HCT116 (cell line): ENCODE results near the gene PUM1. TPM values are rescaled to one million over a fixed set of nuclear protein-coding genes. Genes with fewer than 3 reads are reported as not detected.

ENCODE experiments used
- ATAC-seq: fragments of 200-7000 bp; cut with Tn5 transposase; 2 replicates; pipeline ENCODE4 v1.9.1; 2020; ENCODE audit warnings: mild to moderate bottlenecking, moderate library complexity
- BruUV-seq: library from RNA; stranded (reverse); fragments of 400-500 nt; replicated peaks from 2 replicates; lab custom pipeline; 2021; lab: Mats Ljungman, UMichigan
- CTCF ChIA-PET: fragments of 300-600 bp; sonication (Branson Sonifier 250); formaldehyde crosslinking; loops from one replicate; lab custom pipeline; 2021; ENCODE audit warnings: antibody characterized with exemption; lab: Charles Lee
- POLR2A ChIA-PET: fragments of 300-600, 350-600 bp; sonication (Branson Sonifier 250); formaldehyde crosslinking; loops from one replicate; lab custom pipeline; 2021; ENCODE audit warnings: antibody characterized with exemption; lab: Charles Lee
- RAD21 ChIA-PET, 2 experiments: fragments of 300-600 bp; sonication (Branson Sonifier 250); formaldehyde crosslinking; loops; one replicate each; lab custom pipeline; 2023; ENCODE audit warnings: low total read pairs in 2 of 2; ENCODE audit not compliant: uncharacterized antibody in 2 of 2, unreplicated experiment in 2 of 2, low non-redundant PET in 1 of 2; lab: Charles Lee
- DNase-seq: peaks from one replicate; pipeline ENCODE4 v3.0.0-alpha.2; 2010; ENCODE audit warnings: low read depth, low spot score
- H2AFZ ChIP-seq: fragments of 200-600 bp; shearing (Covaris generic), sonication (generic); 2 replicates; pipeline ENCODE4 v1.6.1; 2017; ENCODE audit warnings: low read depth, mixed run types, mixed read lengths, antibody characterized with exemption, low read length; ENCODE audit not compliant: poor library complexity, severe bottlenecking
- H3K27ac ChIP-seq: 2 replicates; pipeline ENCODE4 v1.5.1; 2012; ENCODE audit warnings: low read depth, low read length
- H3K27me3 ChIP-seq: fragments of 200-600 bp; sonication (generic); 2 replicates; pipeline ENCODE4 v1.6.1; 2016; ENCODE audit warnings: mixed run types, low read length, mixed read lengths; ENCODE audit not compliant: insufficient read depth
- H3K36me3 ChIP-seq, 2 experiments: fragments of 200-500 bp in 1 of 2; fragments of 200-600 bp in 1 of 2; sonication (Bioruptor generic) in 1 of 2; sonication (generic) in 1 of 2; 2 replicates each; pipeline versions ENCODE4 v1.5.1 to v1.6.1; 2014 to 2016; ENCODE audit warnings: low read length in 2 of 2, inconsistent platforms in 1 of 2, mixed read lengths in 1 of 2, mixed run types in 1 of 2; ENCODE audit not compliant: insufficient read depth in 2 of 2, control insufficient read depth in 1 of 2
- H3K4me1 ChIP-seq, 2 experiments: fragments of 200-600 bp in 1 of 2; sonication (generic) in 1 of 2; 2 replicates each; pipeline versions ENCODE4 v1.5.1 to v1.6.1; 2012 to 2017; ENCODE audit warnings: low read length in 2 of 2, inconsistent platforms in 1 of 2, mild to moderate bottlenecking in 1 of 2, mixed read lengths in 1 of 2, mixed run types in 1 of 2, moderate library complexity in 1 of 2; ENCODE audit not compliant: insufficient read depth in 2 of 2, control insufficient read depth in 1 of 2
- H3K4me2 ChIP-seq: fragments of 200-600 bp; sonication (generic); 2 replicates; pipeline ENCODE4 v1.6.1; 2017; ENCODE audit warnings: mixed run types, low read length, mixed read lengths
- H3K4me3 ChIP-seq, 2 experiments: fragments of 200-600 bp in 1 of 2; sonication (generic) in 1 of 2; replicated peaks in 1 of 2; 2 replicates each; pipeline ENCODE4 v1.5.1; 2011 to 2016; ENCODE audit warnings: low read length in 2 of 2, control low read depth in 1 of 2, low read depth in 1 of 2, mild to moderate bottlenecking in 1 of 2, mixed read lengths in 1 of 2, mixed run types in 1 of 2
- H3K79me2 ChIP-seq: fragments of 200-600 bp; sonication (generic); 2 replicates; pipeline ENCODE4 v1.6.1; 2017; ENCODE audit warnings: mild to moderate bottlenecking, mixed run types, low read length, moderate library complexity, mixed read lengths; ENCODE audit not compliant: insufficient read depth
- H3K9ac ChIP-seq: fragments of 200-600 bp; sonication (generic); 2 replicates; pipeline ENCODE4 v1.6.1; 2016; ENCODE audit warnings: low read length, mixed read lengths
- H3K9me2 ChIP-seq: fragments of 200-600 bp; sonication (generic), shearing (Covaris generic); 2 replicates; pipeline ENCODE4 v1.6.1; 2017; ENCODE audit warnings: mixed run types, mild to moderate bottlenecking, moderate library complexity; ENCODE audit not compliant: insufficient read depth
- H3K9me3 ChIP-seq, 2 experiments: fragments of 200-500 bp in 1 of 2; fragments of 200-600 bp in 1 of 2; sonication (Bioruptor generic) in 1 of 2; sonication (generic) in 1 of 2; 2 replicates each; pipeline ENCODE4 v1.6.1; 2014 to 2017; ENCODE audit warnings: low read length in 2 of 2, mixed read lengths in 2 of 2, inconsistent platforms in 1 of 2, low read depth in 1 of 2, mild to moderate bottlenecking in 1 of 2, mixed run types in 1 of 2, moderate library complexity in 1 of 2; ENCODE audit not compliant: control insufficient read depth in 1 of 2, insufficient read depth in 1 of 2
- H4K20me1 ChIP-seq: fragments of 200-600 bp; sonication (generic), shearing (Covaris generic); 2 replicates; pipeline ENCODE4 v1.6.1; 2017; ENCODE audit warnings: mixed run types, mild to moderate bottlenecking, moderate library complexity; ENCODE audit not compliant: insufficient read depth
- ATF3 ChIP-seq: IDR thresholded peaks from 2 replicates; pipeline ENCODE4 v1.6.1; 2012
- CTCF ChIP-seq, 3 experiments: fragments of 200-600 bp in 1 of 3; sonication (generic) in 1 of 3; IDR thresholded peaks in 2 of 3; conservative IDR thresholded peaks in 1 of 3; 2 replicates each; pipeline ENCODE4 v1.5.1; 2012 to 2017; ENCODE audit warnings: low read depth in 2 of 3, low read length in 2 of 3, antibody characterized with exemption in 1 of 3, borderline replicate concordance in 1 of 3, control low read depth in 1 of 3, mild to moderate bottlenecking in 1 of 3, mixed read lengths in 1 of 3, mixed run types in 1 of 3, moderate library complexity in 1 of 3; ENCODE audit not compliant: insufficient read depth in 1 of 3
- ELF1 ChIP-seq: IDR thresholded peaks from 2 replicates; pipeline ENCODE4 v1.6.1; 2012; ENCODE audit warnings: low read depth, borderline replicate concordance
- EZH2 ChIP-seq: fragments of 200-600 bp; sonication (generic); IDR thresholded peaks from 2 replicates; pipeline ENCODE4 v1.6.1; 2017; ENCODE audit warnings: antibody characterized with exemption, mixed run types
- SP1 ChIP-seq: IDR thresholded peaks from 2 replicates; pipeline ENCODE4 v1.6.1; 2012; ENCODE audit warnings: low read depth
- YY1 ChIP-seq: IDR thresholded peaks from 2 replicates; pipeline ENCODE4 v1.6.1; 2011; ENCODE audit warnings: low read length, low read depth, moderate library complexity, mild to moderate bottlenecking; ENCODE audit not compliant: insufficient replicate concordance; ENCODE audit errors: extremely low read depth
- ZBTB33 ChIP-seq: IDR thresholded peaks from 2 replicates; pipeline ENCODE4 v1.6.1; 2011; ENCODE audit warnings: mild to moderate bottlenecking, low read length, moderate library complexity; ENCODE audit not compliant: insufficient replicate concordance; ENCODE audit errors: extremely low read depth
- ZFX ChIP-seq: fragments of 450-650 bp; IDR thresholded peaks from 2 replicates; pipeline ENCODE4 v1.6.1; 2017
- intact Hi-C: fragments of 100-400 bp; cut with micrococcal nuclease; formaldehyde crosslinking; loops from 2 replicates; pipeline ENCODE4 v1.10.0; 2022
- total RNA-seq: library from RNA; stranded (reverse); gene quantifications from one replicate; pipeline ENCODE4 v1.2.1, GENCODE V29; 2021; ENCODE audit not compliant: unreplicated experiment
- TF ChIP-seq, protein P1 (sequence below): IDR thresholded peaks from 2 replicates; pipeline ENCODE4 v1.6.1; 2012
- TF ChIP-seq, protein P2 (sequence below): IDR thresholded peaks from 2 replicates; pipeline ENCODE4 v1.6.1; 2012; ENCODE audit warnings: low read depth

Gene PUM1
- total RNA-seq, 1 experiment from 2014 or later = 113 TPM

DNA sequence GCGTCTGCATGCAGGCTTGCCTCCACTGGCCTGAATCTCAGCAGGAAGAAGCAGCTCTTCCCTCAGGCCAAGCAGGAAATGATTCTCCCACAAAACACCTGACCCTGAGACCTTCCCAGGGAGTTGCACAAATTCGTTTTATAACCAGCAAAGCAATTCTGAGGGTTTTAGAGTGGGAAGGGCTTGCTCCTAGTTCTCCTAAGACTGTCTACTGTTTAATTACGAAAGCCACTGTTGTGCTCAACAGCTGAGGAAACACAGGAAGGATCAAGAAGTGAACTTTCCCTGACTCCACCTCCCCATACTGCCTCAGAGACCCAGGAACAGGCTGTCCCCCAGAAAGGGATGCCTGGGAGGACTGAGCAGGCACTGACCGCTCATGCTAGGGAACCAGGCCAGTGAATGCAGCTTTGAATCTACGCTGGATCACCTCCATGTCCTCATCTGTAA, 37.0 kb upstream of the PUM1 start:
- Histone ChIP-seq H2AFZ (no peak overlapping the region), H3K9me3 (no peaks in the 10 kb centered on the region), H3K9me2 (no peaks in the 10 kb centered on the region), H3K9ac (no peak overlapping the region), H3K36me3 (no peaks in the 10 kb centered on the region), H4K20me1 (no peaks in the 10 kb centered on the region), H3K4me3 (no peak overlapping the region), H3K27me3 (no peaks in the 10 kb centered on the region), H3K4me2 (no peak overlapping the region), H3K79me2 (no peaks in the 10 kb centered on the region), H3K27ac (no peak overlapping the region), H3K4me1 (no peaks in the 10 kb centered on the region; a peak in 1 of 4 replicates)
- ATAC-seq = no peak
- ChIA-PET RAD21 (no interaction called here), POLR2A (no interaction called here), CTCF (no interaction called here)
- TF ChIP-seq ZBTB33 (no peak), ELF1 (no peak), ATF3 (no peak), EZH2 (no peak)
- BruUV-seq = no TSS peak
- DNase-seq = no peak
- intact Hi-C loops = no loop called here

GRCh38 chr1:31101147-31101502, 35.6 kb upstream of the PUM1 start:
- intact Hi-C loops = no loop called here
- Histone ChIP-seq H3K27me3 (no peaks in the 10 kb centered on the region), H3K4me1 (no peaks in the 10 kb centered on the region; a peak in 1 of 4 replicates), H3K36me3 (no peaks in the 10 kb centered on the region), H3K79me2 (no peaks in the 10 kb centered on the region), H3K4me2 (no peak overlapping the region), H3K9me2 (no peaks in the 10 kb centered on the region), H3K27ac (no peak overlapping the region), H3K9me3 (no peaks in the 10 kb centered on the region), H3K4me3 (no peak overlapping the region), H2AFZ (no peak overlapping the region), H3K9ac (no peak overlapping the region), H4K20me1 (no peaks in the 10 kb centered on the region)
- POLR2A ChIA-PET = no interaction called here
- CTCF ChIA-PET = no interaction called here
- ATAC-seq = peak; percentile 54
- DNase-seq = no peak
- RAD21 ChIA-PET = interaction anchor here in 1 of 2 experiments (0.5 kb wide), 1 partner anchor 73 kb away, joined by 3 read pairs; no protein-coding TSS in a partner anchor
- no TSS peak for BruUV-seq
- TF ChIP-seq, protein P1, sequence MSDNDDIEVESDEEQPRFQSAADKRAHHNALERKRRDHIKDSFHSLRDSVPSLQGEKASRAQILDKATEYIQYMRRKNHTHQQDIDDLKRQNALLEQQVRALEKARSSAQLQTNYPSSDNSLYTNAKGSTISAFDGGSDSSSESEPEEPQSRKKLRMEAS = no peak
- TF ChIP-seq SP1 = no peak
- TF ChIP-seq YY1 = no peak
- TF ChIP-seq ZFX = no peak
- TF ChIP-seq CTCF (IDR thresholded peaks at IDR 0.05 in 2 of 3, conservative IDR thresholded peaks at IDR 0.05 in 1 of 3; ENCODE audit: borderline replicate concordance in 1 of 3, insufficient read depth in 1 of 3, low read depth in 2 of 3, low read length in 2 of 3) = no peak
- TF ChIP-seq, protein P2, sequence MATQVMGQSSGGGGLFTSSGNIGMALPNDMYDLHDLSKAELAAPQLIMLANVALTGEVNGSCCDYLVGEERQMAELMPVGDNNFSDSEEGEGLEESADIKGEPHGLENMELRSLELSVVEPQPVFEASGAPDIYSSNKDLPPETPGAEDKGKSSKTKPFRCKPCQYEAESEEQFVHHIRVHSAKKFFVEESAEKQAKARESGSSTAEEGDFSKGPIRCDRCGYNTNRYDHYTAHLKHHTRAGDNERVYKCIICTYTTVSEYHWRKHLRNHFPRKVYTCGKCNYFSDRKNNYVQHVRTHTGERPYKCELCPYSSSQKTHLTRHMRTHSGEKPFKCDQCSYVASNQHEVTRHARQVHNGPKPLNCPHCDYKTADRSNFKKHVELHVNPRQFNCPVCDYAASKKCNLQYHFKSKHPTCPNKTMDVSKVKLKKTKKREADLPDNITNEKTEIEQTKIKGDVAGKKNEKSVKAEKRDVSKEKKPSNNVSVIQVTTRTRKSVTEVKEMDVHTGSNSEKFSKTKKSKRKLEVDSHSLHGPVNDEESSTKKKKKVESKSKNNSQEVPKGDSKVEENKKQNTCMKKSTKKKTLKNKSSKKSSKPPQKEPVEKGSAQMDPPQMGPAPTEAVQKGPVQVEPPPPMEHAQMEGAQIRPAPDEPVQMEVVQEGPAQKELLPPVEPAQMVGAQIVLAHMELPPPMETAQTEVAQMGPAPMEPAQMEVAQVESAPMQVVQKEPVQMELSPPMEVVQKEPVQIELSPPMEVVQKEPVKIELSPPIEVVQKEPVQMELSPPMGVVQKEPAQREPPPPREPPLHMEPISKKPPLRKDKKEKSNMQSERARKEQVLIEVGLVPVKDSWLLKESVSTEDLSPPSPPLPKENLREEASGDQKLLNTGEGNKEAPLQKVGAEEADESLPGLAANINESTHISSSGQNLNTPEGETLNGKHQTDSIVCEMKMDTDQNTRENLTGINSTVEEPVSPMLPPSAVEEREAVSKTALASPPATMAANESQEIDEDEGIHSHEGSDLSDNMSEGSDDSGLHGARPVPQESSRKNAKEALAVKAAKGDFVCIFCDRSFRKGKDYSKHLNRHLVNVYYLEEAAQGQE = no peak
- TF ChIP-seq EZH2 = no peak
- TF ChIP-seq ELF1 = no peak
- no peak for TF ChIP-seq ATF3
